ENCODE results near the gene TACC3. TPM values are rescaled to one million over a fixed set of nuclear protein-coding genes. Genes with fewer than 3 reads are reported as not detected.
A peak's percentile ranks its signal among the peaks of the same experiment; 100 is the strongest.

The TACC3 gene
- total RNA-seq, 1 experiment from 2014 or later: 32.0 TPM

GRCh38 chr4:1723131-1723801 is 1.9 kb downstream of the TACC3 start:
- DNase-seq (no peak), ATAC-seq (no peak)
- ChIA-PET CTCF (interaction anchor here (1.4 kb wide), 1 partner anchor 30 kb away, joined by 4 read pairs; no protein-coding TSS in a partner anchor), POLR2A (ENCODE audit: unreplicated experiment) (no interaction called here)
- no peaks in the 10 kb centered on the region for H3K9me3 ChIP-seq (ENCODE audit: low read length)
- H3K4me3 ChIP-seq (ENCODE audit: low read length): peak overlapping the region; percentile 94
- TSS peak; percentile 17 for BruUV-seq (replicated peaks)
- H3K79me2 ChIP-seq (ENCODE audit: low read length): peaks cover 66% of the 10 kb centered on the region
- H3K9me2 ChIP-seq (replicated peaks; ENCODE audit: low read length): no peaks in the 10 kb centered on the region
- no peak overlapping the region for H3K27ac ChIP-seq (ENCODE audit: low read length)
- peaks cover 43% of the 10 kb centered on the region for H3K4me1 ChIP-seq (ENCODE audit: insufficient read depth, low read length)
- H4K20me1 ChIP-seq (ENCODE audit: low read length): no peaks in the 10 kb centered on the region
- TF ChIP-seq CTCF (conservative IDR thresholded peaks at IDR 0.05; ENCODE audit: low read depth, low read length): no peak
- no peaks in the 10 kb centered on the region for H3F3A ChIP-seq (ENCODE audit: low read length, unreplicated experiment)
- intact Hi-C loops (cut with micrococcal nuclease): no loop called here
- no peaks in the 10 kb centered on the region for H3K27me3 ChIP-seq (ENCODE audit: low read length)
- no peak overlapping the region for H2AFZ ChIP-seq (ENCODE audit: low read length)
- H3K4me2 ChIP-seq (ENCODE audit: low read length): peak overlapping the region; percentile 85
- peaks cover 20% of the 10 kb centered on the region for H3K36me3 ChIP-seq (ENCODE audit: low read depth, low read length)
- peak overlapping the region; percentile 82; the same call in 1 of the 2 replicates for H3K9ac ChIP-seq (ENCODE audit: low read length)

GRCh38 chr4:1725521-1725920 is 4.2 kb downstream of the TACC3 start:
- H3K9me3 ChIP-seq (ENCODE audit: low read length): no peaks in the 10 kb centered on the region
- no peaks in the 10 kb centered on the region for H3K27me3 ChIP-seq (ENCODE audit: low read length)
- BruUV-seq (replicated peaks): no TSS peak
- no peak overlapping the region for H2AFZ ChIP-seq (ENCODE audit: low read length)
- CTCF ChIA-PET: no interaction called here
- ATAC-seq (no peak), DNase-seq (no peak)
- H3F3A ChIP-seq (ENCODE audit: low read length, unreplicated experiment): no peaks in the 10 kb centered on the region
- POLR2A ChIA-PET (ENCODE audit: unreplicated experiment): no interaction called here
- no peaks in the 10 kb centered on the region for H3K9me2 ChIP-seq (replicated peaks; ENCODE audit: low read length)
- no peak overlapping the region for H3K4me2 ChIP-seq (ENCODE audit: low read length)
- TF ChIP-seq EZH2phosphoT487 (IDR thresholded peaks at IDR 0.05; ENCODE audit: borderline replicate concordance, low read length) (no peak), EZH2 (IDR thresholded peaks at IDR 0.05; ENCODE audit: low read length, unreplicated experiment) (no peak), CTCF (conservative IDR thresholded peaks at IDR 0.05; ENCODE audit: low read depth, low read length) (no peak)
- peaks cover 30% of the 10 kb centered on the region for H3K36me3 ChIP-seq (ENCODE audit: low read depth, low read length)
- no peak overlapping the region for H3K4me3 ChIP-seq (ENCODE audit: low read length)
- intact Hi-C loops (cut with micrococcal nuclease): no loop called here
- H3K9ac ChIP-seq (ENCODE audit: low read length): no peak overlapping the region
- H4K20me1 ChIP-seq (ENCODE audit: low read length): peaks cover 8% of the 10 kb centered on the region; the same call in 1 of the 2 replicates
- H3K27ac ChIP-seq (ENCODE audit: low read length): no peak overlapping the region
- peaks cover 65% of the 10 kb centered on the region for H3K79me2 ChIP-seq (ENCODE audit: low read length)
- peaks cover 47% of the 10 kb centered on the region for H3K4me1 ChIP-seq (ENCODE audit: insufficient read depth, low read length)

GRCh38 chr4:1726146-1726934 is 5.0 kb downstream of the TACC3 start:
- Histone ChIP-seq H3K4me1 (ENCODE audit: insufficient read depth, low read length) (peaks cover 55% of the 10 kb centered on the region), H2AFZ (ENCODE audit: low read length) (no peak overlapping the region), H3K9me2 (replicated peaks; ENCODE audit: low read length) (no peaks in the 10 kb centered on the region), H3K4me2 (ENCODE audit: low read length) (no peak overlapping the region), H3K79me2 (ENCODE audit: low read length) (peaks cover 69% of the 10 kb centered on the region), H3K9ac (ENCODE audit: low read length) (peak overlapping the region; percentile 9; the same call in 1 of the 2 replicates), H3K27ac (ENCODE audit: low read length) (peak overlapping the region; percentile 92), H4K20me1 (ENCODE audit: low read length) (peaks cover 8% of the 10 kb centered on the region; the same call in 1 of the 2 replicates), H3K27me3 (ENCODE audit: low read length) (no peaks in the 10 kb centered on the region), H3F3A (ENCODE audit: low read length, unreplicated experiment) (no peaks in the 10 kb centered on the region), H3K9me3 (ENCODE audit: low read length) (no peaks in the 10 kb centered on the region), H3K4me3 (ENCODE audit: low read length) (no peak overlapping the region), H3K36me3 (ENCODE audit: low read depth, low read length) (peaks cover 30% of the 10 kb centered on the region)
- TF ChIP-seq EZH2phosphoT487 (IDR thresholded peaks at IDR 0.05; ENCODE audit: borderline replicate concordance, low read length): no peak
- TF ChIP-seq EZH2 (IDR thresholded peaks at IDR 0.05; ENCODE audit: low read length, unreplicated experiment): no peak
- TF ChIP-seq CTCF (conservative IDR thresholded peaks at IDR 0.05; ENCODE audit: low read depth, low read length): peak; percentile 93
- ATAC-seq: peak; percentile 45
- ChIA-PET CTCF (interaction anchor here (0.5 to 1.6 kb wide), 3 partner anchors 22 to 144 kb away, joined by 3 to 13 read pairs (median 8); no protein-coding TSS in a partner anchor), POLR2A (ENCODE audit: unreplicated experiment) (no interaction called here)
- intact Hi-C loops (cut with micrococcal nuclease): no loop called here
- BruUV-seq (replicated peaks): no TSS peak
- peak; percentile 87 for DNase-seq

Data from PC-3 (cell line).